C4-2B (cell line): ENCODE results near the gene FAM234B.

ENCODE experiments used
- H3K27ac ChIP-seq: fragments of 450-650 bp; 2 replicates; pipeline ENCODE4 v1.5.1; 2017
- CTCF ChIP-seq: fragments of 450-650 bp; conservative IDR thresholded peaks from 2 replicates; pipeline ENCODE4 v1.5.1; 2017; ENCODE audit warnings: mild to moderate bottlenecking
- ZFX ChIP-seq: fragments of 450-650 bp; IDR thresholded peaks from 2 replicates; pipeline ENCODE4 v1.6.1; 2017

FAM234B gene

DNA sequence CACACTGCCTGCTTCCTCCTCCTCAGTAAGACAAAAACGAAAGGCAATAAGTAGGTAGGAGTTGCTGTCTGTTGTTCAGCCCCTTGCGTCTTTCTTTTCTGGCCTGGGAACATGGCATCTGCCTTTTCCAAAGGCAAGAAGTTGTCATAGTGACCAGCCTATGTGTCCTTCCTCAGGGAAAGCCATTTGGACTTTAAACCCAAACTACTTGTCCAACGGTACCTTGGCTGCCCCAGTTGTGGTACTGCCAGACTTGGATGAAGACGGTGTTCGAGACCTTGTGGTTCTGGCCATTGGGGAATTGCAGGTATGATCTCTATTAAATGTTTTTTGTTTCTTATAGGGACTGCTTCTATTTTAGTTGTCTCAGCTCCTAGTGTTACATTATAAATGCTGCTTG is 18.5 kb downstream of the FAM234B start:
- TF ChIP-seq ZFX (no peak), CTCF (no peak)
- no peak overlapping the region for H3K27ac ChIP-seq

DNA sequence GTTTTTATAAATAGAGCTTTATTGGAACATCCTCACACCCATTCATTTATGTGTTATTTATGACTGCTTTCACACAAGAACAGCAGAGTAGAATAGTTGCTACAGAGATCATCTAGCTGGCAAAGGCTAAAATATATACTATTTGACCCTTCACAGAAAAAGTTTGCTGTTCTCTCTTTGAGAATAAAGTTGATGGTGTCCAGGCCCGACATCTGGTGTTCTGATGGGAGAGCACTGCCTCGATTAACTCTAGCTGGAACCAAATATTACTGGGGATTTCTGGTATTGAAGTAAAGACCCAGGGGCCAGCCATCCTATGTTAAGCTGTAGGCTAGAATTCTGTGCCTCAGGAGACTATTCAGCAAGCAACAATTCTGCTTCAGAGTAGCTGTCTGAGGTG is 21.8 kb downstream of the FAM234B start:
- TF ChIP-seq CTCF: no peak
- no peak for TF ChIP-seq ZFX

GRCh38 chr12:13066459-13066858 is 22.3 kb downstream of the FAM234B start:
- no peak overlapping the region for H3K27ac ChIP-seq
- TF ChIP-seq ZFX (no peak), CTCF (no peak)

More for the DNA sequence above, 21.8 kb downstream of the FAM234B start:
- H3K27ac ChIP-seq: no peak overlapping the region

DNA sequence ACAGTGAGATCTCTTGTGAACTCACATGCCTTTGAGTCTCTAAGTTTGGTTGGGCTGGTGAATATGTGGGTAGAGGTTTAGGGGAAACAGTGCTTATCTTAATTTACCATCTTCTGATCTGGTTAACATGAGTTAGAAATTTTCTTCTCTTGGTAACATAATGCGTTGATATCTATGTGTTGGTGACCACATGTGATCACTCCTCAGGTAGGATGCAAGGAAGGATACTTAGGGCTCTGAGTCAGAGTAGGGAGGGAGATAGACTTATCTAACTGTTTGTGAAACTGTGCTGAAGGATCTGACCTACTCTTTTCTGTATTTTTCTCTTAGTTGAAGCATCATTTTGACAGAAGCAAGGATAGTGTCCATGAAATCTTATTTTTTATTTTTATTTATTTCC is 23.1 kb downstream of the FAM234B start:
- TF ChIP-seq CTCF (no peak), ZFX (no peak)
- H3K27ac ChIP-seq: no peak overlapping the region

- no peak overlapping the region for H3K27ac ChIP-seq
- TF ChIP-seq CTCF (no peak), ZFX (no peak)
Observed at GRCh38 chr12:13069380-13069779, 25.2 kb downstream of the FAM234B start.

GRCh38 chr12:13071305-13072280 is 27.4 kb downstream of the FAM234B start:
- H3K27ac ChIP-seq: no peak overlapping the region
- TF ChIP-seq ZFX (no peak), CTCF (no peak)

DNA sequence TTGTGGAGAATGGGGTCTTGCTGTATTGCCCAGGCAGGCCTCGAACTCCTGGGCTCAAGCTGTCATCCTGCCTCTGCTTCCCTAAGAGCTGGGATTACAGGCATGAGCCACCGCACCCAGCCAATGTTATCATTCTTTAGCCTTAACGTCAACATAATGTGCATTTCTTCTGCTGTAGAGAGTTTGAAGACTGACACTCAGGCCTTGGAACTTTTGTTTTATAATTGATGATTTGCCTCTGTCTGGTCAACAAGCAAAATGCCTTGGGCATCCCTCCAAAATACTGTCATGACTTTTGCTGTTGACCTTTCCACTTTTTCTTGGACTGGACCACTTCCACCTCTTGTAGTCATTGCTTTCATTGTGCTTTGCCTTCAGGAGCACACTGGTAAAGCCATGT is 29.0 kb downstream of the FAM234B start:
- TF ChIP-seq CTCF (no peak), ZFX (no peak)
- no peak overlapping the region for H3K27ac ChIP-seq
